OCI-LY7 (cell line): Measurements from ENCODE around the gene CPNE1.

ENCODE experiments used
- EZH2phosphoT487 ChIP-seq: fragments of 200-600 bp; sonication (generic); IDR thresholded peaks from 2 replicates; pipeline ENCODE4 v1.6.1; 2018; ENCODE audit warnings: low read depth, borderline replicate concordance, mild to moderate bottlenecking, mixed run types, antibody characterized with exemption, low read length, moderate library complexity, mixed read lengths
- TF ChIP-seq, protein P1 (sequence below): fragments of 200-600 bp; sonication (generic); conservative IDR thresholded peaks from 2 replicates; pipeline ENCODE4 v1.5.1; 2014; ENCODE audit warnings: mild to moderate bottlenecking, antibody characterized with exemption, low read length, moderate library complexity, mixed read lengths

DNA sequence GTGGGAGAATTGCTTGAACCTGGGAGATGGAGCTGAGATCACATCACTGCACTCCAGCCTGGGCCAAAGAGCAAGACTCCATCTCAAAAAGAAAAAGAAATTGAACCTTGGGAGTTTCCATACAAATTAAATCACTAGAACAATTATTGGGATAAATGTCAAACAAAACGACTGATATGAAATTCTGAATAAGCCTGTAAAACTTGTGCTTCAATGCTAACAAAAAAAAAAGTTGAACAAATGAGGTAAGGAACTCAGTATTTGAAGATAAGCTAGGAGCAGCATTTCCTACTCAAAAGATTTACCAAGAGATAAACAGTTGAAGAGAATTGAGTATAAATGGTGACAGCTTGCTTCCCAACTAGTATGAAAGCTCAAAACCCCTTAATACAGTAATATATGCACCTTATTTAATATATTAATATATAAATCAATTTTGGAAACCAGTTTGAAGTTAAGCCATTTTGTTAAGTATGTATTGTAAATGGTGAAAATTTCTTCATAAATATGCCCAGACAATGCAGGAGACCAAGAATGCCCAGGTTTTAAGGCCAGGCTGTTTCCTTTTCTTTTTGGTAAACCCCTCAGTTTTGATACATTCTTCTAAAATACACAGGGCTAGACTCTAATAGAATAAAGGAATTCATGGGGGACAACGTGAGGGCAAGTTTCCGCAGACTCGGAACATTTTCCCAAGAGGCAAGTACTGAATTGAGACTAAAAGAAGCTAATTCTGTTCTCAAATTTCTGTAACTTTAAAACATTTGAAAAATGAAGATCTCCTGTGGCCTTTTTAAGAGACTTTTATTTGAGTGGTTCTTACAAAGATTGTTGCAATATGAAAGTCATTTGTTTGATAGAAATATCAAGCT lies 38.4 kb upstream of the CPNE1 start:
- TF ChIP-seq, protein P1, sequence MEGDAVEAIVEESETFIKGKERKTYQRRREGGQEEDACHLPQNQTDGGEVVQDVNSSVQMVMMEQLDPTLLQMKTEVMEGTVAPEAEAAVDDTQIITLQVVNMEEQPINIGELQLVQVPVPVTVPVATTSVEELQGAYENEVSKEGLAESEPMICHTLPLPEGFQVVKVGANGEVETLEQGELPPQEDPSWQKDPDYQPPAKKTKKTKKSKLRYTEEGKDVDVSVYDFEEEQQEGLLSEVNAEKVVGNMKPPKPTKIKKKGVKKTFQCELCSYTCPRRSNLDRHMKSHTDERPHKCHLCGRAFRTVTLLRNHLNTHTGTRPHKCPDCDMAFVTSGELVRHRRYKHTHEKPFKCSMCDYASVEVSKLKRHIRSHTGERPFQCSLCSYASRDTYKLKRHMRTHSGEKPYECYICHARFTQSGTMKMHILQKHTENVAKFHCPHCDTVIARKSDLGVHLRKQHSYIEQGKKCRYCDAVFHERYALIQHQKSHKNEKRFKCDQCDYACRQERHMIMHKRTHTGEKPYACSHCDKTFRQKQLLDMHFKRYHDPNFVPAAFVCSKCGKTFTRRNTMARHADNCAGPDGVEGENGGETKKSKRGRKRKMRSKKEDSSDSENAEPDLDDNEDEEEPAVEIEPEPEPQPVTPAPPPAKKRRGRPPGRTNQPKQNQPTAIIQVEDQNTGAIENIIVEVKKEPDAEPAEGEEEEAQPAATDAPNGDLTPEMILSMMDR: no peak
- no peak for TF ChIP-seq EZH2phosphoT487
